PFSK-1 (cell line): ENCODE data around the gene ABHD12.

Source experiments
- FOXP2 ChIP-seq: optimal IDR thresholded peaks from 2 replicates; pipeline ENCODE3; 2011; ENCODE audit warnings: borderline replicate concordance, control low read depth, inconsistent platforms; ENCODE audit not compliant: insufficient read depth; ENCODE audit errors: extremely low read length, extremely low read depth
- POLR2AphosphoS5 ChIP-seq: IDR thresholded peaks from 2 replicates; pipeline ENCODE4 v1.6.1; 2012; ENCODE audit warnings: low read depth, mild to moderate bottlenecking, control low read depth, low read length, moderate library complexity
- REST ChIP-seq, 2 experiments: IDR thresholded peaks; 2 replicates each; pipeline versions ENCODE4 v1.6.1 to v1.8.0; 2011 to 2012; ENCODE audit warnings: low read depth in 2 of 2, low read length in 2 of 2, control low read depth in 1 of 2, inconsistent platforms in 1 of 2, mild to moderate bottlenecking in 1 of 2, moderate library complexity in 1 of 2; ENCODE audit not compliant: insufficient read depth in 1 of 2
- SIN3A ChIP-seq: IDR thresholded peaks from 2 replicates; pipeline ENCODE4 v1.6.1; 2012; ENCODE audit warnings: mild to moderate bottlenecking, low read length, moderate library complexity, borderline replicate concordance; ENCODE audit not compliant: insufficient read depth
- TAF1 ChIP-seq: IDR thresholded peaks from 2 replicates; pipeline ENCODE4 v1.6.1; 2012; ENCODE audit warnings: low read length, control low read depth, borderline replicate concordance; ENCODE audit not compliant: insufficient read depth

The ABHD12 gene

DNA sequence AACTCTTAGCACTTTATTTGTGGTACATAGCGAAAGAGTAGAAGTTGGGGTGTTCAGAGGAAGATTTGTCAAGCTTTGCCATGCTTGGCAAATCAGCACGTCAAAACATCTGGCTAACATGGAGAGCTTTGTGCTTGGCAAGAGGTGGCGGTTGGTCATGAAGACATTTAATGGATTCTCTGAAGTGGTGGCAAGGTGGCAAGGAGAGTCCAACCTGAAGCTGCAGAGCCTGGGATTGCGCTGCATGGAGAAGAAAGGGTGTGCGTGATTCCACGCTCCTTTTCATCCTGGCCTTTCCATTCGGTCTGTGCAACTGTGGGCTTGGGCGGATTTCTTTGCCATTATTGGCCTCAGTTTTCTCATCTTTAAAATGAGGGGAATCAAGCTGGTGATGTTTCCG is 139.6 kb downstream of the ABHD12 start:
- no peak for TF ChIP-seq POLR2AphosphoS5
- TF ChIP-seq FOXP2 = no peak
- TF ChIP-seq REST (IDR thresholded peaks at IDR 0.05; ENCODE audit: insufficient read depth in 1 of 2, low read depth in 2 of 2, low read length in 2 of 2) = no peak
- no peak for TF ChIP-seq SIN3A
- TF ChIP-seq TAF1 = no peak

- no peak for TF ChIP-seq POLR2AphosphoS5
- TF ChIP-seq FOXP2 = no peak
- TF ChIP-seq TAF1 = no peak
- TF ChIP-seq REST (IDR thresholded peaks at IDR 0.05; ENCODE audit: insufficient read depth in 1 of 2, low read depth in 2 of 2, low read length in 2 of 2) = no peak
Measured at GRCh38 chr20:25250508-25250907, 140.1 kb downstream of the ABHD12 start.
